Common myeloid progenitor, CD34-positive (primary cell): ENCODE data around the gene ZNF74. TPM values are rescaled to one million over a fixed set of nuclear protein-coding genes. Genes with fewer than 3 reads are reported as not detected.
"Not testable (repeated sequence)": the region's sequence is repeated elsewhere in the genome, so short reads cannot be mapped to it uniquely, and the experiment has no call there.

Experiments
- CTCF ChIA-PET: fragments of 350-600 bp; sonication (Branson Sonifier 250); formaldehyde crosslinking; loops from one replicate; lab custom pipeline; 2021; ENCODE audit warnings: antibody characterized with exemption; lab: Charles Lee
- POLR2A ChIA-PET: fragments of 350-600 bp; sonication (Branson Sonifier 250); formaldehyde crosslinking; loops from one replicate; lab custom pipeline; 2021; ENCODE audit warnings: antibody characterized with exemption; lab: Charles Lee
- DNase-seq, 3 donors: peaks; one replicate each; pipeline versions ENCODE4 v3.0.0 to v3.0.0-alpha.2; 2013
- H3K27ac ChIP-seq, 2 experiments: 1 replicate in 1 of 2; 2 replicates in 1 of 2; pipeline ENCODE4 v1.7.0; 2013; ENCODE audit warnings: inconsistent platforms in 2 of 2, low read length in 2 of 2, mild to moderate bottlenecking in 2 of 2, low read depth in 1 of 2, moderate library complexity in 1 of 2; ENCODE audit not compliant: severe bottlenecking in 2 of 2, insufficient read depth in 1 of 2, poor library complexity in 1 of 2
- H3K27me3 ChIP-seq, 5 experiments: replicated peaks in 2 of 5; 1 replicate in 3 of 5; 2 replicates in 2 of 5; pipeline versions ENCODE4 v1.6.1 to v1.7.0; 2013; ENCODE audit warnings: low read length in 4 of 5, mild to moderate bottlenecking in 2 of 5, moderate library complexity in 2 of 5, inconsistent platforms in 1 of 5; ENCODE audit not compliant: insufficient read depth in 5 of 5, control insufficient read depth in 4 of 5
- H3K36me3 ChIP-seq, 4 experiments: 1 replicate in 2 of 4; 2 replicates in 2 of 4; pipeline versions ENCODE4 v1.6.1 to v1.7.0; 2013; ENCODE audit warnings: low read length in 3 of 4, control low read depth in 1 of 4, mild to moderate bottlenecking in 1 of 4; ENCODE audit not compliant: control insufficient read depth in 4 of 4, insufficient read depth in 4 of 4
- H3K4me1 ChIP-seq, 4 experiments: 1 replicate in 3 of 4; 2 replicates in 1 of 4; pipeline versions ENCODE4 v1.6.1 to v1.7.1; 2013; ENCODE audit warnings: low read length in 3 of 4, mild to moderate bottlenecking in 3 of 4, control low read depth in 1 of 4, inconsistent platforms in 1 of 4, moderate library complexity in 1 of 4; ENCODE audit not compliant: control insufficient read depth in 4 of 4, insufficient read depth in 4 of 4; ENCODE audit errors: control extremely low read depth in 1 of 4
- H3K4me3 ChIP-seq, 7 experiments: 1 replicate in 4 of 7; 2 replicates in 3 of 7; pipeline versions ENCODE4 v1.5.1 to v1.7.0; 2013; ENCODE audit warnings: mild to moderate bottlenecking in 7 of 7, low read length in 6 of 7, moderate library complexity in 6 of 7, inconsistent platforms in 2 of 7, low read depth in 2 of 7, control low read depth in 1 of 7; ENCODE audit not compliant: insufficient read depth in 4 of 7, control insufficient read depth in 1 of 7; ENCODE audit errors: extremely low read depth in 1 of 7
- H3K9me3 ChIP-seq, 5 experiments: 1 replicate in 4 of 5; 2 replicates in 1 of 5; pipeline versions ENCODE4 v1.6.1 to v1.7.1; 2013; ENCODE audit warnings: low read length in 4 of 5, mild to moderate bottlenecking in 2 of 5, inconsistent platforms in 1 of 5, low read depth in 1 of 5, moderate library complexity in 1 of 5; ENCODE audit not compliant: control insufficient read depth in 4 of 5, insufficient read depth in 2 of 5; ENCODE audit errors: control extremely low read depth in 1 of 5
- WGBS: methylation state at CpG from one replicate; pipeline ENCODE4 v1.1.5; 2013; ENCODE audit not compliant: insufficient coverage; 5-methylcytosine and 5-hydroxymethylcytosine counted together
- polyA plus RNA-seq: library from polyadenylated mRNA; unstranded; fragments of 120-200 nt; gene quantifications from one replicate; pipeline ENCODE4 v1.2.1, GENCODE V29; 2013

ZNF74 gene
- polyA plus RNA-seq: 12.3 TPM

DNA sequence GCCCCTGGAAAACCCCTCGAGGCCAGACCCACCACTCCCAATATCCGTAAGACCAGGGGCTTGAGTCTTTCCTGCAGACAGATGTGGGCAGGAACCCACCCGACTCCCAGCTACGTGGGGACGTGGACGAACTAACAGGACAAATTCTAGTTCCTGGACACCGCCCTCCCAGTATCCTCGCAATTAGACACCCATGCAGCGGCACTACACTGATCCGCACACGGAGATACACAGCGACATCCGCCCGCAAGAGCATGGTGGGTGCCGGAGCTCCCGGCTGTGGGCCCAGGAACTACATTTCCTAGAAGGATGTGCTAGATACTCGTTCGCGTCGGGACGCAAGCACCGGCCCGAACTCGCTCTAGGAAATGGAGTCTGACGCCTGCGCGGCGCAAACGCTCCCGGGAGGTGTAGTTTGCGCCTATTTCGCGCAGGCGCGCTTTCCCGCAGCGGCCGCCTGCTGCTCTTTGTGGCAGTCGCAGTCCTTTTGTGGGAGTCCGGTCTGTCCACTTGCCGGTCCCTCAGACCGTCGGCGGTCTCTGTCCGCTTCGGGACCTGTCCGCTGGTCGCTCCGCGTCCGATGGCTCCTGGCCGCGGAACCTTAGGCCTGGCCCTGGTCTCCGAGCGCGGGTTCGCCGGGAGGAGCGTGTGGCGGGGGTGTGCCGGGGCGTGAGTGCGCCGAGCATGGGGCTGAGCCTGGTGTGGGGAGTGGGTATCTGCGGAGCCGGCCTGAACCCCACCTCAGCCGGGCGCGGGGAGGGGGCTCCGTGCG lies at the start of gene ZNF74:
Gene ZNF74, plus strand, starts transcription at position 447 of the 772 bp plus-strand sequence. CDS start 478 bp downstream, outside the sequence.
- H3K36me3 ChIP-seq: peaks cover 0 to 3% (median 0%) of the 10 kb centered on the region in 4 experiments
- peaks cover 3 to 34% (median 31%) of the 10 kb centered on the region in 4 experiments for H3K4me1 ChIP-seq
- no peaks in the 10 kb centered on the region for H3K27me3 ChIP-seq
- WGBS: 1% methylated on average over 60 of the region's 71 CpGs
- H3K9me3 ChIP-seq: peaks cover 0 to 4% (median 0%) of the 10 kb centered on the region in 5 experiments
- POLR2A ChIA-PET: no interaction called here
- DNase-seq: peak; percentile 83 to 91 (median 90)
- CTCF ChIA-PET: interaction anchor here (1.0 to 1.7 kb wide), 3 partner anchors 30 to 154 kb away, joined by 3 to 6 read pairs (median 3); partner anchors contain the start of gene DGCR6L
- H3K27ac ChIP-seq: peak within 1 kb of the TSS; percentile 64 to 85
- peak within 1 kb of the TSS; percentile 67 to 93 (median 79) for H3K4me3 ChIP-seq

DNA sequence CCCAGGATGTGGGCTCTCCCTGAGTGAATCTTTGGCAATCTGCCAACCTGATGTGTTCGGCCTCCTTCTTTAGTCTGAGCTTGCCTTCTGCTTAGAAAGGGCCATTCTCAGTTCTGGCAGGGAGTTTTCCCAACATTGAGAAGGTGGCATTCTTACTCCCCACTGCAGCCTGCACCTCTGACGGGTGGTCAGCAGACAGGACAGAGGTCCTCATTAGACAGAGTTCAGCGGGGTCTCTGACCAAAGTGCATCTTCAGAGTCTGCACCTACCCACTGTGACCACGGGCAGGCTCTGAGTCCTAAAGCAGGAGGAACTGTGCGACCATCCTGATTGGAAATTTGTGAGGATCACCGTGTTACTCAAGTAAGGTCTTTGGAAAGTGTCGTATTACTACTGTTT lies 47.4 kb upstream of the ZNF74 start:
- WGBS: no CpG with 5 or more reads among the region's 7 CpGs
- DNase-seq, H3K4me3 ChIP-seq, H3K9me3 ChIP-seq, H3K27me3 ChIP-seq, H3K36me3 ChIP-seq, POLR2A ChIA-PET, H3K4me1 ChIP-seq, CTCF ChIA-PET, H3K27ac ChIP-seq: not testable (repeated sequence)

DNA sequence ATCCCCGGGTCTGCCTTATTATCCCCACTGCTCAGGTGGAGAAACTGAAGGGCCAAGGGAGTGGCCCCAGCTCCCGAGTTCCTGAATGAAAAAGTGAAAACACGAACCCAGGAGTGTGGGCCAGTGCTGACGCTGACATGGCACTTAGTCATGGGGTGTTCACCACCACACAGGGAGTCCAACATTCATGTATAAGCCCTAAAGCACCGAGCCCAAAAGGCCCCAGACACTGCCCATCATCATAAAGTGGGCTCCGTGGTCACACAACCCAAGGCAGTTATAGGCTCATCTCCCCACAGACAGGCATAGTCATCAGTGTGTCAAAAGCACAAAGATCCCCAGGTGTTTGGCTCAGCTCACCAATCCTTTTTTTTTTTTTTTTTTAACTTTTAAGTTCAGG lies 41.4 kb upstream of the ZNF74 start:
- H3K36me3 ChIP-seq, POLR2A ChIA-PET, H3K27me3 ChIP-seq, CTCF ChIA-PET, DNase-seq, H3K27ac ChIP-seq, H3K9me3 ChIP-seq, H3K4me1 ChIP-seq, H3K4me3 ChIP-seq: not testable (repeated sequence)
- WGBS: 97% methylated on average over 3 of the region's 6 CpGs

DNA sequence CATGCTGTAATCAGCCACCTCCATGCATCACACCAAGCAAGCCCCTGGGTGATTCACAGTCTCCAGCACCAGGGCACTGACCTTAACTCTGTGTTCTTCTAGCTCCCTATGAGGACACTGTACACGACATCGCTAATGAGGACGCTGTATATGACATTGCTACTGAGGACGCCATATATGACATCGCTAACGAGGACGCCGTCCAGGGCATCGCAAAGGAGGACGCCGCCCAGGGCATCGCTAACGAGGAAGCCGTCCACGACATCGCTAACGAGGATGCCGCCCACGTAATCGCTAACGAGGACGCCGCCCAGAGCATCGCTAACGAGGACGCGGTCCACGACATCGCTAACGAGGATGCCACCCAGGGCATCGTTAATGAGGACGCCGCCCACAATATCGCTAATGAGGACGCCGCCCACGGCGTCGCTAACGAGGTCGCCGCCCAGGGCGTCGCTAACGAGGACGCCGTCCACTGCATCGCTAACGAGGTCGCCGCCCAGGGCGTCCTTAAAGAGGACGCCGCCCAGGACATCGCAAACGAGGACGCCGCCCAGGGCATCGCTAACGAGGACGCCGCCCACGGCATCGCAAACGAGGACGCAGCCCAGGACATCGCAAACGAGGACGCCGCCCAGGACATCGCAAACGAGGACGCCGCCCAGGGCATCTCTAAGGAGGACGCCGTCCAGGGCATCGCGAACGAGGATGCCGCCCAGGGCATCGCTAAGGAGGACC lies 39.5 kb upstream of the ZNF74 start:
- ChIA-PET POLR2A (no interaction called here), CTCF (no interaction called here)
- WGBS: 94% methylated on average over 74 of the region's 81 CpGs
- Histone ChIP-seq H3K4me3 (peak overlapping the region in 1 of 7 experiments; percentile 11), H3K27me3 (no peaks in the 10 kb centered on the region), H3K9me3 (no peaks in the 10 kb centered on the region), H3K4me1 (no peaks in the 10 kb centered on the region), H3K36me3 (no peaks in the 10 kb centered on the region), H3K27ac (no peak overlapping the region)
- DNase-seq: no peak

DNA sequence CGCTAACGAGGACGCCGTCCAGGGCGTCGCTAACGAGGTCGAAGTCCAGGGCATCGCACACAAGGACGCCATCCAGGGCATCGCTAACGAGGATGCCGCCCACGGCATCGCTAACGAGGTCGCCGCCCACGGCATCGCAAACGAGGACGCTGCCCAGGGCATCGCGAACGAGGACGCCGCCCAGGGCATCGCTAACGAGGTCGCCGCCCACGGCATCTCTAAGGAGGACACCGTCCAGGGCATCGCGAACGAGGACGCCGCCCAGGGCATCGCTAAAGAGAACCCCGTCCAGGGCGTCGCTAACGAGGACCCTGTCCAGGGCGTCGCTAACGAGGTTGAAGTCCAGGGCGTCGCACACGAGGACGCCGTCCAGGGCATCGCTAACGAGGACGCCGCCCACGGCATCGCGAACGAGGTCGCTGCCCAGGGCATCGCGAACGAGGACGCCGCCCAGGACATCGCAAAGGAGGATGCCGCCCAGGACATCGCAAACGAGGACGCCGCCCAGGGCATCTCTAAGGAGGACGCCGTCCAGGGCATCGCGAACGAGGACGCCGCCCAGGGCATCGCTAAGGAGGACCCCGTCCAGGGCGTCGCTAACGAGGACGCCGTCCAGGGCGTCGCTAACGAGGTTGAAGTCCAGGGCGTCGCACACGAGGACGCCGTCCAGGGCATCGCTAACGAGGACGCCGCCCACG lies 37.9 kb upstream of the ZNF74 start:
- H3K9me3 ChIP-seq, H3K4me3 ChIP-seq, H3K4me1 ChIP-seq, CTCF ChIA-PET, DNase-seq, H3K27me3 ChIP-seq, H3K27ac ChIP-seq, POLR2A ChIA-PET, H3K36me3 ChIP-seq: not testable (repeated sequence)
- 95% methylated on average over 34 of the region's 98 CpGs for WGBS

DNA sequence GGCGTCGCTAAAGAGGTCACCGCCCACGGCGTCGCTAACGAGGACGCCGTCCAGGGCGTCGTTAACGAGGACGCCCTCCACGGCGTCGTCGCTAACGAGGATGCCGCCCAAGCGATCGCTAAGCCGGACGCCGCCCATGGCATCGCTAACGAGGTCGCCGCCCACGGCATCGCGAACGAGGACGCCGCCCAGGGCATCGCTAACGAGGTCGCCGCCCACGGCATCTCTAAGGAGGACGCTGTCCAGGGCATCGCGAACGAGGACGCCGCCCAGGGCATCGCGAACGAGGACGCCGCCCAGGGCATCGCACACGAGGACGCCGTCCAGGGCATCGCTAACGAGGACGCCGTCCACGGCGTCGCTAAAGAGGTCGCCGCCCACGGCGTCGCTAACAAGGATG lies 37.0 kb upstream of the ZNF74 start:
- H3K9me3 ChIP-seq, POLR2A ChIA-PET, H3K36me3 ChIP-seq, CTCF ChIA-PET, H3K27ac ChIP-seq, H3K27me3 ChIP-seq, H3K4me3 ChIP-seq, H3K4me1 ChIP-seq, DNase-seq: not testable (repeated sequence)
- WGBS: 87% methylated on average over 11 of the region's 66 CpGs
